T follicular helper cell (primary cell): ENCODE measurements around the gene ELAVL3.
"Not testable (repeated sequence)": the region's sequence is repeated elsewhere in the genome, so short reads cannot be mapped to it uniquely, and the experiment has no call there.

Experiments
- DNase-seq: peaks from one replicate; pipeline ENCODE4 v3.0.0-alpha.2; 2020; ENCODE audit warnings: low read depth

Gene ELAVL3

DNA sequence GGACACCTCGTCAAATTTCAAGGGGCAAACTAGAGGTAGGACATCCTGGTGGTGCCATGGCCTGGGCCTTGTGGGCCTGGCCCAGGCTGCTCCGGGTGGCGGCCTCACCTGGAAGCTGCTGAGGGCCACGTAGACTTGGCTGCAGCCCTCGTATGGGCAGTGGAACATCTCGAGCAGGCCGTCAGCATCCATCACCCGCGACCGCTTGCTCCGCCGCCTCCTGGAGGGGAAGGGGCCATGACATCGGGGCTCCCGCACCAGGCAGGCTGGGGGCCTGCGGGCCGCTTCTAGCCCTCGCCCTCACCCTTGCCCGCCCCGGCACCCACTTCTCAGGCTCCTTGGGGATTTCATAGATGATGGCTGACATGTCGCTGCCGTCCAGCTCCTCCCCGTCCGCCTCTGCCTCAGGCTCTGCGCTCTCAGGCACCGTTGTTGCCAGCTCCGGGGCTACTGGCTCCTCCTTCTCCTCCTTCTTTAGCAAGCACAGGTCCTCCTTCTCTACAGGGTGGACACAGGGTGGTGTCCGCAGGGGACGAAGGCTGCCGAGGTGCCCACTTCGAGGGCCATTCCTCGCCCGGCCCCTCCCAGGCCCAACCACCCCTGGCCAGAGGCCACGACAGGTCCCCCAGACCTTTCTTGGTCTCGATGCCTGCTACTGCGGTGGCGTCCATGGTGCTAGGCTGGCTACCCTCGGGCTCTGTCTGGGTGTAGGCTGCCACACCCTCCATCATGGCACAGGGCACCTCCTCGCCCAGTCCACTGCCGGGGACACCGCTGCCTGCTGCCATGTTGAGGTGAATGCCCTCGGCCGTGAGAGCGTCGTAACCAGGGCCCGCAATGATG, 6.0 kb upstream of the ELAVL3 start:
- no peak for DNase-seq

DNA sequence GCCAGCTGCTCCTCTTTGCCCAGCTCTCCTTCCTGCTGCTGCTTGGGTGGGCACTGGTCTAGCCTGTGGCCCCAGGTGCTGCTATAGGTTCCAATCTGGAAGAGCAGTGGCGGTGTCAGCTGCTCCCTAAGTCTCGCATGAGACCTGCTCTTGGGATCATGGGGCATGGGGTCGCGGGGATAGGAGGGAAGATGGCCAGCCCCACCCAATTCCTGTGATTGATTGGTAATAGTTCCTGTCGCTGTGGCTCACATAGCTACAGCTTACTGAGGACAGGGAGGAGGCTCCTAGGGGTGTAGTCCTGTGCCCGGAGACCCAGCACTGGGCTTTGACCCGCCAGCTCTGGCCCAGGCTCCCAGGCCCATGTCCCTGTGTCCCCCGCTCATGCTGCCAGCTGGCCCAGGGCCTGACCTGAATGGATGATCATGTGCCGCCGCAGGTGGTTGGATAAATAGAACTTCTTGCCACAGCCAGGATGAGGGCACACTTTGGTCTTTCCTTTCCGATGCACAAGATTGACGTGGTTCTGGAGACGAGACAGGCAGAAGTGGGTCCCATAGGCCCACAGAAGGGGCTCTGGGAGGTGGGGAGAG, 4.5 kb upstream of the ELAVL3 start:
- no peak for DNase-seq

DNA sequence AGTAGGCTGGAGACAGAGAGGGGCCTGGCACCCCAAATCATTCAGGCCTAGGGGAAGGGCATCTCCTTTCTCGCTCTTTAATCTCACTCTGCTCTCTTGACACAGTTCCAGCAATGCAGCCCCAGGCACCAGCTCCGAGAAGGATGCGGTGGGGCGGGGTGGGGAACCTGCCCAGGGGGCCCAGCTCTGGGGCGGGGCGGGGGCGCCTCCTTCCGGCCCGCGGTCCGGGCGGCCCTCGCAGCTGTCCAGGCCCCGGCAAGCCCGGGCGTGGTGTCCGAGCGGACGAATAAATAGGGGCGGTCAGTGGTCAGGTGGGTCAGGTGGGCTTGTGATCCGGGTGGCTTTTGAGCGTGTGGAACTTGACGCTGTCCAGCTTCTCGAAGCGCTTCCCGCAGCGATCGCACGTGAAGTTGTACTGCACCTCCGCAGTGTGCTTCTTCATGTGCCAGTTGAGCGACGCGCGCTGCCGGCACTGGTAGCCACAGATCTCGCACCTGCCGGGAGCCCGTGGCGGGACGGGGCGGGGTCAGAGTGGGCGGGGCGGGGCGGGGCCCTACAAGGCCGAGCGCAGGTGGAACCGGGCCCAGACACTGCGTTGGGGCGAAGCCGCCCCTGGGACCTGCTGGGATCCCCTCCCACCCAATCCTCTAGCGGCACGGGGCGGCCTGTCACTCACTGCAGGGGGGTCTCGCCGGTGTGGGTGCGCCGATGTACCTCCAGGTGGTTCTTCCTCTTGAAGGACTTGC, 2.7 kb upstream of the ELAVL3 start:
- DNase-seq: no peak

DNA sequence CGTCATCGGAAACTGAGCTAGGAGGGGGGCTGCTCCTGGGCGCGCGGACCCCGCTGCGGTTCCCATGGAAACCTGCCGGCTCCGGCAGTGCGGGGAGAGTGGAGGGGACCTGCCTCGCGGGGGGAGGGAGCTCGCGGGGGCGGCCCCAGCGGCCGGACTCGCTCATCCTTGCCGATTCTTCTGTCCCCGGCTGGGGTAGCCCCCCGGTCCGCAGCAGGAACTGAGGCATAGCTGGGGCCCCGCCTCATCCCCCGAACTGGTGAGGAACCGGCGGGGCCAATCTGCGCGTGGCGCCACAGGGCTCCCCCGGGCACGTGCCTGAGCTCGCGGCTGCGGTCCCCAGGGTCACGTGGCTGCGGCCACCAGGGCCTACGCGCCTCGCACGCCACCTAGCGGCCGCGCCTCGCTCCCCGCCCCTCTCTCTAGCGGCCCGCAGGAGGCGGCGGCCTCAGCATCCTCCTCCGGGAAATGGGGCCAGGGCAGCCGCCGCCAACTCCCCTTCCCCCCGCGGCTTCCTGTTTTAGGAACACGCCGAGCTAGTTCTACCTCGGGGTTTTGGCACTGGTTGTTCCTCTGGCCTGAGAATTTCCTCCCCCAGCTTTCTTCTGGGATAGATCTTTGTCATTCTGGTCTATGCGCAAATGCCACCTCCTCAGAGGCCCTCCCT, 1.7 kb upstream of the ELAVL3 start:
- DNase-seq: peak; percentile 71

DNA sequence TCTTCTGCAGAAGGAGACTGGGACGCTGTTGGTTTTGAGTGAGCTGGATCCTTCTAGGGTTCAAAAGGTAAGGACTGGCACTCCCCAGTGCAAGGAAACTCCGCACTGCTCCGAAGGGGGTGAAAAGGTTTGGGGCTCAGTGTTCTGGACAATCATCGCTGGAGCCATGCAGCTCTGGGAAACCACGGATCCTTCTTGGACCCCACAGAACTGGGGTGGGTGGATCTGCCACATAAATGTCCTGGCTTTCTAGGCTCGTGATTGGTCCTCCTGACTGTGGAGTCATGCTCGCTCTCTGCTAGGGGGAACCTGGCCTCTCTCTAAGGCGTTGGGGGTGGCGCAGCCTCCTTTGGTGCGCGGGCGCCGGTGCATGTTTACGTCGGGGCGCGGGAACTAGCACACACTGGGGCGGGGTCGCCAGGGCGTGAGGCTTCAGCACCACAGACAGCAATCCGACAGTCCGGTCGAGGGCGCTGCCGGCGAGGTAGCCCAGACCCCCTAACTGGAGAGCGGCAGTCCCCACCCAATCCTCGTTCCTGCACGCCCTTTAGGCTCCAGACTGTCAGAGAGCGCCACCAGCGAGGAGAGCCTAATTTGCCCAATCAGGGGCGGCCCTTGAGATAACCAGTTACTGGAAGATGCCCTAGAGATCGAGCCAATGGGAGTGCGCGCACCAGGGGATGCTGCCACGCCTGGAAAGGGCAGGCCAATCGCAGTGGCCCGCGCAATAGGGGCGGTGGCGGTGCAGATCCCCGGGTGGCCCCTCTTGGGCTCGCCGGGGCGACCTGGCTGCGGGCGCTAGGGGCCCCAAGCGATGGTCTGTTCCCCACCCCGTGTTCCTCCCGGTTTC, 913 bp upstream of the ELAVL3 start:
- DNase-seq: peak; percentile 33

DNA sequence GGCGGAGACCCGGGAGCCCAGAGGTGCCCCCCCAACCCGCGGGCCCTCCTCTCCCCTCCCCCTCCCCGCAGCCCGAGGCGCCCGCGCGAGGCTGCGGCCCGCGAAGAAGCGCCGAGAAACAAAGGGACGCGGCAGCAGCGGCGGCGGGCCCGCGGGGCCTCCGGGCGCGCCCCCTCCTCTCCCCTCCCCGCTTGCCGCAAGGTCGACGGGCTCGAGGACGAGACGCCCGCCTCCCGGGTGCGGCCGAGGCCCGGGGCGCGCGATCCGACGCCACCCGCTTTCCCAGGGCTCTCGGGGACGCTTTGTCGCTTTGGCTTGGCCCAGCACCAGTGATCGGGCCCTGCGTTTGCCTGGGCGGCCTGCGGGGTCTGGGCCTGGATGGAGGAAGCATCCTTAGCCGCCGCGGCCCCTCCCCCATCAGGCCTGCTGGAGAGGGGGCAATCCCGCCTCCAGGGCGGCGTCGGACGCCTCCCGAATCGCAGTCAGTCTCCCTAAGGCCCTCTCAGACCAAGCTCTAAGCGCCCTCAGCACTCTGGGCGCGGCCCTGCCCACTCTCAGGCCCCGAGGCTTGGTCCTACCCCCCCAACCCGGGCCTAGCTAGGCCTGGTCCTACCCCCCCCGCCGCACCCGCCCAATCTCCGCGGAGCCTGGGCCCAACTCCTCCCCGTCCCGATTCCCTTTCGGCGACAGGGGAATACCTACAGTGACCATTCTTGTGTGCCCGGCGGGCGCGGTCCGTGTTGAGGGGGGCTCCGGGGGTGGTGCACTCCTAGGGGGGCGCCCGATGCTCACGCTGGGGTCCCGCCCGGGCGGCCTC, 740 bp downstream of the ELAVL3 start:
- no peak for DNase-seq

DNA sequence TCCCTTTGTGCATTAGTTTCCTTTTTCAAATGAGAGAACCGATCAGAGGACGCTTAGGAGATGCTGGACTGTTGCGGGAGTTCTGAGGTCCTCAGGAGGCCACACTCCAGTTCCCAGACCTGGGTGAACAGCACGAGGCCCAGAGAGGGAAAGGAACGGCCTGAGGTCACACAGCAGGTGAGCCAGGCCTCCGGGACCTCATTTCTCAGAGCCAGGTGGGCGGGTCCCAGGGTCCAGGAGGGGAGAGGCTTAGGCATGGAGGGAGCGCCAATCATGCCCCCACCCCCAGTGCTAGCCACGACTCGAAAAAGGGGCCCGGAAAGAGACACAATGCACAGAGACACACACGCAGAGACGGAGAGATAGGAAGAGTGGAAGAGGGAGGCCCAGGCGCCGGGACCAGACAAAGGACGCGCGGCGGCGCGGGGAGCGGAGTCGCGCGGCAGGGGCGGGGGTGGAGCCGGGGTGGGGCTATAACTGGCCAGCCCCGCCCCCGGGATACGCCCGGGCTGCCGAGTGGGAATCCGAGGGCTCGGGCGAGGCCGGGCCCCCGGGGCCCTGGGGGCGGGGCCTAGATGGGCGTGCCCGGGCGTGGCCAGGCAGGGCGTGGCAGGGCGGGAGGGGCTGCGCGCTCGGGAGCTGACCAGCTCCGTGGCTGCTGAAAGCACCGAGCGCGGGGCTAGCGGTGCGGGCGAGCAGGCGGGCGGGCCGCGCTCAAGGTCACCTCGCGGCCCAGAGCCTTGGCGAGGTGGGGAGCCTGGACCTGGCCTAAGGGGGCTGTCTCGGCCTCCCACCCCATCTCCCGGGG, 1.6 kb downstream of the ELAVL3 start:
- no peak for DNase-seq

DNA sequence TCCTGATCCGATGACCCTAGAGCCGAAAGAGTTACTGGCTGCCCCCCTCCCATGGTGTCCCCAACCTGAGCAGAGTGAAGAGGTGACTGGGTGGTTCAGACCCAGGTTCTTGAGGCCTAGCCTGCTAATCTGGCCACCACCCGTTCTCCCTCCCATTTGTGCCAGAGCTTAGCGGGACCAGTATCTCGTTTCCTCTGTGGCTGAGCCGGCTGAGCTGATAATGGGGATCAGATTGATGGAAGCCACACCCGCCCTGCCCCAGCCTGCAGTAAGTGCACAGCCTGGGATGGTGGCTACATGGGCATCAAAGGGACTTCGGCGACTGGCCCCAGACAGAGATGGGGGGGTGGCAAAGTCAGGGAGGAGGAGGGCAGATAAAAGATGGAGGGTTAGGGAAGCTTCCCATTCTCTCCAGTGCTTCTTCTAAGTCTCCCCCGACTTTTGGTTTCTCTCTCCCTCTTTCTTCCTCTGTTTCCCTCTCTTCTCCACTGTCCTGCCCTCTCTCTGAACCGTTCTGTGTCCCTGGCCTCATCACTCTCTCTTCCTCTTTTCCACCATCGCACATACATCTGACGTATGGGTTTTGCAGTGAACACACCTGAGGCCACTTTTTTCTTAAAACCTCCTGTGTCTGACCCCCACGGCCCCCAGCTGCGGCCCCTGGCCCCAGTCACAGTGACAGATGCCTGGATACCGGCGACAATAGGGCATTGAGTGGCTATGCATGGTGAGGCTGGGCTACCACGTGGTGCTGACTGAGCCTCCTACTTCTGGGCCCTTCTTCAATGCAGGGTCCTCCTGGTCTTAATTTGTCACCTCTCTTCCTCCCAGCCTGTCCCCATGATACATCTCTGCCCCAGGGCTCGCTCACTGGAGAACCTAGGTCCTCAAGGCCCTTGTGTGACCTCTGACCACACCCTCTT, 2.4 kb downstream of the ELAVL3 start:
- no peak for DNase-seq

DNA sequence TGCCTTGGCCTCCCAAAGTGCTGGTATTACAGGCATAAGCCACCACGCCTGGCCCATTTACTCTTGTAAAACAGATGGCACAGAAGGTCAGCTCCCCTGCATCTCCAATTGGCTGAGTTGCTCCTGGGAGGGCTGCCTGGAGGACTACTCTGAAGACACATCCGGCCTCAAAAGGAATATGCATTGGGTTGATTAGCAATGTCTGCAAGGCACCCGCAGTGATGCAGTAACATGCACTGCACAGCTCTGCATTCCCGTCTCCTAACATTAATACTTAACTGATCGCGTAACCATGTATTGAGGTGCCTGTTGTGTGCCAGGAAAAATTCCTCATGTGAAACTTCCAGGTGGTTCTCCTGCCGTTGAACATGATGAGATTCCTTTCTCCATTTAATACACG, 5.0 kb downstream of the ELAVL3 start:
- DNase-seq: no peak

DNA sequence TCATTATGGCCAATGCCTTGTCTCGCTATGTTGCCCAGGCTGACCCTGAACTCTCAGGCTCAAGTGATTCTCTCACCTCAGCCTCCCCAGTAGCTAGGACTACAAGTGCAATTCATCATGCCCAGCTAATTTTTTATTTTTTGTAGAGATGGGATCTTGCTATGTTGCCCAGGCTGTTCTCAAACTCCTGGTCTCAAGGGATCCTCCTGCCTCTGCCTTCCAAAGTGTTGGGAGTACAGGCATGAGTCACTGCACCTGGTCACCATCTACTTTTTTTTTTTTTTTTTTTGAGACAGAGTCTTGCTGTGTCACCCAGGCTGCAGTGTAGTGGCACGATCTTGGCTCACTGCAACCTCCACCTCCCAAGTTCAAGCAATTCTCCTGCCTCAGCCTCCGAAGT, 5.5 kb downstream of the ELAVL3 start:
- not testable (repeated sequence) for DNase-seq

DNA sequence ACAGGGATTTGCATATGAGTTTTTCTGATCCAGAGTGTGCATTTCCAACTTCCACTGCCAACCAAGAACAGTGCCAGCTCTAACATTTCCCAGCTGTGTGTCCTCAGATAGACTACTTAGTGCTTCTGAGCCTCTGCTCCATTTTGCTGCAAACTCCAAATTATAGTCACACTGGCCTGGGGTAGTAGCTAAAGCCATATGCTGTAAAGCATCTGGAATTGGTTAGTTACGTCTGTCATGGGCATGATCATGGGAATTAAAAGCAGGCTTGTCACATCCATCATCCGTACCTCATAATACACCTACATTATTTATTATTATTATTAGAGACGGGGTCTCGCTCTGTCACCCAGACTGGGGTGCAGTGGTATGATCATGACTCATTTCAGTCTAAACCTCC, 7.1 kb downstream of the ELAVL3 start:
- DNase-seq: no peak

DNA sequence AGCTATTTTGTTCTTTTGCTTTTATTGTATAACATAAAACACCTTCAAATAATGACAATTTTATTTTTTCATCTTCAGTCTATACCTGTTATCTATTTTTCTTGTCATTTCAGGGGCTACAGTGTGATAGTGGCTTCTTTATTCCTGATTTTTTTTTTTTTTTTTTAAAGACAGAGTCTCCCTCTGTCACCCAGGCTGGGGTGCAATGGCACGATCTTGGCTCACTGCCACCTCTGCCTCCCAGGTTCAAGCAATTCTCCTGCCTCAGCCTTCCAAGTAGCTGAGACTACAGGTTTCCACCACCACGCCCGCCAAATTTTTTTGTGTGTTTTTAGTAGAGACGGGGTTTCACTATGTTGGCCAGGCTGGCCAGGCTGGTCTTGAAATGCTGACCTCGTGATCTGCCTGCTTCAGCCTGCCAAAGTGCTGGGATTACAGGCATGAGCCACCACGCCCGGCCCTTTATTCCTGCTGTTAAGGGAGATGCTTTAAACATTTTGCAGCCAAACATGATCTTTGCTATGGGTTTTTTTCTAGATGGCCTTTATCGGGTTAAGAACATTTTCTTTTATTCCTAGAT, 12.5 kb downstream of the ELAVL3 start:
- not testable (repeated sequence) for DNase-seq

DNA sequence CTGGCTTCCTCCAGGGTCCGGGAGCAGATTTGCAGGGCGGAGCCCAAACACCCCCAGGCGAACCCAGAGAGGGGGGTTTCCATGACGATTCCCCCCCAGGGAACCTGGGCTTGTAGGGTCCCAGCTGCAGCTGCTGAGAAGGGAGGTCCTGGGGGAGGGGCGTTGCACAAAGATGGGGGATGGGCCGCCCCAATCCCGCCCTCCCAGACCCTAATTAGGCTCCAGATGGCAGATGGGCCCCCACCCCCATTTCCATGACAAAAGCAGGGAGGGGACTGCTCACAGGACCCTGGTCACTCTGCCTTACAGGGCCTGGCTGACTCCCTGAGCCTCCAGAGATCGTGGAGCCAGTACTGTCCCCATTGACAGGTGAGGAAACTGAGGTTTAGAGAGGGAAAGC, 15.2 kb downstream of the ELAVL3 start:
- no peak for DNase-seq

DNA sequence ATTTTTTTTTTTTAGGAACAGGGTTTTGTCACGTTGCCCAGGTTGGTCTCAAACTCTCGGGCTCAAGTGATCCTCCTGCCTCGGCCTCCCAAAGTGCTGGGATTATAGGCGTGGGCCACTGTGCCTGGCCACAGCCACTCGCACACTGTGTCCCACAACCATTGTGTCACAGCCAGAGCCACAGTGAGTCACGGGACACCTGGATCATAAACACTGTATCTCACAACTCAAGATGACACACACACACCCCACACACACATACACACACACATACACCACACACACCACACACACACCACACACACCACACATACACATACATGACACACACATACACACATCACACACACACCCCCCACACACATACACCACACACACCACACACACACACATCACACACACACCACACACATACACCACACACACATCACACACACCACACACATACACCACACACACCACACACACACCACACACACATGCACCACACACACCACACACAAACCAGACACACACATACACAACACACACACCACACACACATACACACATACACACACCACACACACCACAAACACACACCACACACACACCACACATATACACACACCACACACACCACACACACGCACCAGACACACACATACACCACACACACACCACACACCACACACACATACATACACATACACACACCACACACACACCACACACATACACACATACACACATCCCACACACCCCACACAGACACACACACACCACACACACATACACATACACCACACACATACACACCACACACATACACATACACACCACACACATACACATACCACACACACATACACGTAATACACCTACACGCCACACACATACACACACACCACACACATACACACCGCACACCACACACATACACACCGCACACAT, 16.2 kb downstream of the ELAVL3 start:
- DNase-seq: no peak

DNA sequence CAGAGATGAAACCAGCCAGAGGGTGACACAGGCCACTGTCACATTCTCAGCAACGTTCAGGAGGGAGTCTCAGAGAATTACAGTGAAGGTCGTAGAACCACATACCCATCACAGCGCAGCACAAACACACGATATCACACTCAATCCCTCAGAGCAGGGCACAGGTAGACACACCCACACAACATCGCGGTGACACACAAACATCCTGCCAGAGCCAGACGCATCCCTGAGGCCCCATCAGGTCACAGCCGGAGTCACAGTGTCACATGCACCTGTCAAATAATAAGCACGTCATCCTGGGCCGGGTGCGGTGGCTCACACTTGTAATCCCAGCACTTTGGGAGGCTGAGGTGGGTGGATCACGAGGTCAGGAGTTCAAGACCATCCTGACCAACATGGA, 17.5 kb downstream of the ELAVL3 start:
- no peak for DNase-seq

DNA sequence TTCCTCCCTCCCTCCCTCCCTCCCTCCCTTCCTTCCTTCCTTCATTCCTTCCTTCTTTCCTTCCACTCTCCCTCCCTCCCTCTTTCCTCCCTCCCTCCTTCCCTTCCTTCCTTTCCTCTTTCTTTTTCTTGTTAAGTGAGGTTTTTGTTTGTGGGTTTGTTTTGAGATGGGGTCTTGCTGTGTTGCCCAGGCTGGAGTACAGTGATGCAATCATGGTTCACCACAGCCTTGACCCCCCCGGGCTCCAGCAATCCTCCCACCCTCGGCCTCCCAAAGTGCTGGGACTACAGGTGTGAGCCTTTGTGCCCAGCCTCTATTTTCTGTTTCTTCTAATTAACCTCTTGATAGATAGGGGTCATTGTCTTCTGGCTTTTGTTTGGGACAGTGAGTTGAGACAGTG, 19.4 kb downstream of the ELAVL3 start:
- DNase-seq: no peak

DNA sequence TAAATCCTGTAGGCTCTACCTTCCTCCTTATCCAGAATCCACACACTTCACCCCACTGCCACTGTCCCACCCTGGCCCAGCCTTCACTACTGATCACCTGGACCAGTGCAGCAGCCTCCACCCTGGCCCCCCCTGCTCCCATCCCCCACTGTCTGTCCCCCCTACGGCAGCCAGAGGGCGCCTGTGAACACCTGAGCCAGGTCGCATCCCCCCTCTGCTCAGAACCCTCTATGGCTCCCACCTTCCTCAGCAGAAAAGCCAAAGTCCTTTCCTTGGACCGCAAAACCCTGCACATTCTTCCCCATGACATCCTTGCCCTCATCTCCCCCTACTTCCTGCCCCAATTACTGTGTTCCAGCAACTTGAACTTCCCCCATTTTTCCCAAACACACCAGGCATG, 20.6 kb downstream of the ELAVL3 start:
- DNase-seq: no peak
